Kidney (tissue), 14 donors: ENCODE measurements around the gene AQP3. TPM values are rescaled to one million over a fixed set of nuclear protein-coding genes. Genes with fewer than 3 reads are reported as not detected.

Source experiments
- DNase-seq, 5 donors: peaks; one replicate each; pipeline ENCODE4 v3.0.0-alpha.2; 2013 to 2020
- FAIRE-seq: peaks from 2 replicates; lab custom pipeline; 2012; peaks lifted over from hg19 to GRCh38; lab: Jason Lieb, UNC
- H3K27ac ChIP-seq, 2 donors: one replicate each; pipeline ENCODE4 v1.7.0; 2013; ENCODE audit warnings: low read depth in 2 of 2, low read length in 2 of 2, inconsistent platforms in 1 of 2
- H3K27me3 ChIP-seq: one replicate; pipeline ENCODE4 v1.7.1; 2013; ENCODE audit warnings: low read length, inconsistent platforms; ENCODE audit not compliant: control insufficient read depth, insufficient read depth
- H3K36me3 ChIP-seq, 3 donors: one replicate each; pipeline versions ENCODE4 v1.7.0 to v1.7.1; 2013; ENCODE audit warnings: low read length in 3 of 3, control low read depth in 1 of 3, inconsistent platforms in 1 of 3; ENCODE audit not compliant: insufficient read depth in 3 of 3, control insufficient read depth in 2 of 3
- H3K4me1 ChIP-seq, 3 donors: one replicate each; pipeline versions ENCODE4 v1.7.0 to v1.7.1; 2013; ENCODE audit warnings: low read length in 3 of 3, inconsistent platforms in 1 of 3, low read depth in 1 of 3; ENCODE audit not compliant: control insufficient read depth in 2 of 3, insufficient read depth in 2 of 3
- H3K4me3 ChIP-seq, 3 donors: one replicate each; pipeline versions ENCODE4 v1.7.0 to v1.8.1; 2013; ENCODE audit warnings: low read length in 3 of 3, control low read depth in 1 of 3, inconsistent platforms in 1 of 3
- H3K9ac ChIP-seq, 3 donors: one replicate each; pipeline versions ENCODE4 v1.7.0 to v1.7.1; 2013; ENCODE audit warnings: low read length in 3 of 3, control low read depth in 1 of 3, inconsistent platforms in 1 of 3
- H3K9me3 ChIP-seq, 3 donors: one replicate each; pipeline versions ENCODE4 v1.7.0 to v1.7.1; 2013; ENCODE audit warnings: low read length in 3 of 3, control low read depth in 1 of 3, inconsistent platforms in 1 of 3; ENCODE audit not compliant: control insufficient read depth in 2 of 3, insufficient read depth in 1 of 3
- CTCF ChIP-seq: IDR thresholded peaks from 3 replicates; pipeline ENCODE4 v1.5.1; 2012; ENCODE audit warnings: mild to moderate bottlenecking, moderate library complexity, borderline replicate concordance; ENCODE audit not compliant: insufficient read depth; ENCODE audit errors: extremely low read depth
- intact Hi-C: fragments of 100-400 bp; cut with DNase I; formaldehyde crosslinking; loops from one replicate; pipeline ENCODE4 v1.11.1; 2022
- polyA plus RNA-seq: library from polyadenylated mRNA; stranded (reverse); fragments of 350-450 nt; fragmentation: Illumina TruSeq; extraction: RNeasy Lipid Tissue Mini Kit (QIAGEN cat#74804); gene quantifications from one replicate; pipeline ENCODE4 v1.2.3, GENCODE V29; 2014; ENCODE audit warnings: low read depth, low replicate concordance; ENCODE audit not compliant: insufficient read depth
- total RNA-seq: library from RNA; stranded (reverse); fragmentation: NEBNext Ultra II Directional; extraction: Animal tissue kit (Norgen Biotek cat#: 25700); gene quantifications from one replicate; pipeline ENCODE4 v1.2.1, GENCODE V29; 2021
- donor health status: control.
- donor health status: control.
- donor health status: control.
- donor health status: control.
- donor health status: control.
- donor health status: DM: yes; HTN: yes; CAD: no.
- donor health status: Normal renal cell carcinoma (clear cell type).

The AQP3 gene
- total and polyA plus RNA-seq, 2 donors from 2014 or later, result 135 to 401 TPM

- intact Hi-C loops, result no loop called here
- peaks cover 0 to 6% (median 0%) of the 10 kb centered on the region in 3 donors for H3K36me3 ChIP-seq
- no peaks in the 10 kb centered on the region for H3K9me3 ChIP-seq
- H3K27me3 ChIP-seq, result no peaks in the 10 kb centered on the region
- FAIRE-seq (no peak), DNase-seq (no peak)
- TF ChIP-seq CTCF, result no peak
- H3K4me3 ChIP-seq, result no peak overlapping the region
- no peak overlapping the region for H3K9ac ChIP-seq
- no peak overlapping the region for H3K27ac ChIP-seq
- H3K4me1 ChIP-seq, result peaks cover 0 to 3% (median 2%) of the 10 kb centered on the region in 3 donors
Observed at GRCh38 chr9:33439731-33440130, 7.7 kb downstream of the AQP3 start.

- no peaks in the 10 kb centered on the region for H3K9me3 ChIP-seq
- FAIRE-seq (no peak), DNase-seq (no peak)
- H3K4me1 ChIP-seq, result peaks cover 0 to 7% (median 5%) of the 10 kb centered on the region in 3 donors
- H3K36me3 ChIP-seq, result peaks cover 0 to 6% (median 0%) of the 10 kb centered on the region in 3 donors
- H3K27ac ChIP-seq, result peak overlapping the region in 1 of 2 donors; percentile 35
- intact Hi-C loops, result no loop called here
- no peak for TF ChIP-seq CTCF
- no peaks in the 10 kb centered on the region for H3K27me3 ChIP-seq
- no peak overlapping the region for H3K9ac ChIP-seq
- no peak overlapping the region for H3K4me3 ChIP-seq
Observed at GRCh38 chr9:33438926-33439680, 8.3 kb downstream of the AQP3 start.

- intact Hi-C loops, result no loop called here
Observed at GRCh38 chr9:33437898-33438297, 9.5 kb downstream of the AQP3 start.

More at GRCh38 chr9:33437898-33438297, 9.5 kb downstream of the AQP3 start:
- Histone ChIP-seq H3K4me1 (peaks cover 0 to 6% (median 5%) of the 10 kb centered on the region in 3 donors), H3K36me3 (peaks cover 0 to 4% (median 0%) of the 10 kb centered on the region in 3 donors), H3K4me3 (no peak overlapping the region), H3K9me3 (no peaks in the 10 kb centered on the region), H3K27me3 (no peaks in the 10 kb centered on the region), H3K9ac (no peak overlapping the region), H3K27ac (no peak overlapping the region)
- DNase-seq, result no peak
- no peak for FAIRE-seq
- no peak for TF ChIP-seq CTCF
